ENCODE results near the gene ATPAF1. TPM values are rescaled to one million over a fixed set of nuclear protein-coding genes. Genes with fewer than 3 reads are reported as not detected.

Gene ATPAF1
- polyA plus RNA-seq, 4 donors: 81.7 to 119 (median 96.8) TPM

DNA sequence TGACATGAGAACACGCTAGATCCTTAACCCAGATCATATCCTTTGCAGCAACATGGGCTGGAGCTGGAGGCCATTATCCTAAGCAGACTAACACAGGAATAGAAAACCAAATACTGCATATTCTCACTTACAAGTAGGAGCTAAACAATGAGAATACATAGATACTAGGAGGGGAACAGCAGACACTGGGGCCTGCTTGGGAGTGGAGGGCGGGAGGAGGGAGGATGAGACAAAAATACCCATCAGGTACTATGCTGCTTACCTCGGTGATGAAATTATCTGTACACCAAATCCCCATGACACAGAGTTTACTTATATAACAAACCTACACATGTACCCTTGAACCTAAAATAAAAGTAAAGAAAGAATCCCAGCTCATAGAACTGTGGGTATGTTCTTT lies 50.3 kb downstream of the ATPAF1 start:
- DNase-seq (ENCODE audit: low read depth in 4 of 4, low spot score in 2 of 4): no peak

DNA sequence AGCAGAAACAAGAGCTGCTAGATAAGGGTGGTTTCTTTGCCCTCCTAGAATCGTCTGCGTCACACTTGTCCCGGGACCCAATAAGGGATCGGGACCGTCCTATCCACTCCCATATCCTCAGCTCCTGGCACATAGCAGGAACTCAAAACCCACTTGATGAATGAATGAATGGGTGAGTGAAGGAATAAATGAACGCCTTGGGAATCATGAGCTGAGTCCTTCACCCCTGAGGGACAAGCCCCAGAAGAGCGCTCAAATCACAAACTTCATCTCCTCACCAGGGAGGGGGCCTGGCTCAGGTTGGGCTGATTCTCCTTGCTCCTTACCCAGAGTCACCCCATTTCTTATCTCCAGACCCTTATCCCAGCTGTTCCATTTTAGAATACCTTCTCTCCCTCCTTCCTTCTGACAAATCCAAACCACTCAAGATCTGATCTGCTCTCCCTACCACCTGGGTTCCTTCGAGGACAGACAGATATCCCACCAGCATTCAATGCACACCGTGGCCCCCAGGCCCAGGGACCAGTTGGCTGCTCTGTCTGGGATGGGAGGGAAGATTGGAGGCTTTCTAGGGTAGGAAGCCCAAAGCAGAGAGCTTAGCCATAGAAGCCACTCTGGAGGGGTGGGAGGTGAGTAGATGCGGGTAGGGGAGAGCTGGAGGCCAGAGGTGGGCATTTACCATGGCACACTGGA lies 50.9 kb downstream of the ATPAF1 start:
- DNase-seq (ENCODE audit: low read depth in 4 of 4, low spot score in 2 of 4): no peak

DNA sequence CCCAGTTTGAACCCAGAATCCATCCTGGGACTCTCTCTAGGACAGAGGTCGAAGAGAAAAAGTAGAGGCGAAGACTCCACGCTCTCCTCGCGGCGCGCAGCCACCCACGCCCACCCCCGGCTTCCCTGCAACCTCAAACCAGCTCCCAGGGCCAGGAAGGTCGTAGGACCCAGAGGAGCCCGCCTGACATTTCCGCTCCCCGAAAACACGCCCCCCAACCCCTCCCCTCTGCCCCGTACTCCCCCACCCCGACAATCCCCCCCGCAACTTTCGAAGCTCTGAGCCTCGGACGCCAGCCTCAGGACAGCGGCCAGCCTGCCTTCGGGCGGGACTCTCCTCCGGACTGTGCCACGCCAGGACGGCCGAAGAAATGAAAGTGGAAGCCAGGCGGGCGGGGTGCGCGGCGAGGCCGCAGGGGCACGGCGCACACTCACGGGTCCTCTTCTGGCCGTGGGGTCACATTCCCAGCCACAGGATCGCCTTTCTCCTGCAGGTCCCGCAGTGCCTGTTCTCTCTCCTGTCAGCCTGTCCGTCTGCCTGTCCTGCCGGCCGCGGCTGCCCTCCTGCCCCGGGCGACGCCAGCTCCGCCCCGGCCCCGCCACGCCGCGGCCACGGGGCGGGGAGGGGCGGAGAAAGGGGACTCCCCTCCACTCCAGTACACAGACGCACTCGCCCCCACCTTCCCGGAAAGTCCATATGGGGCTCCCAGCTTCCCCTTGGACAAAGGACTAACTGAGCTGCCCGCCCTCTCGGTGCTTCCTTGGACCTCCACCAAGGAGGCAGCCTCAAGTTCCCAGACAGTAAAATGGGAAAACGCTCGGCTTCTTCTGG lies 51.7 kb downstream of the ATPAF1 start, which contains the start of gene MOB3C:
Gene MOB3C, minus strand, starts transcription at position 535 of the 831 bp plus-strand sequence. CDS start 3,490 bp downstream, outside the sequence.
- DNase-seq (ENCODE audit: low read depth in 4 of 4, low spot score in 2 of 4): peak in 1 of 4 donors; percentile 41

DNA sequence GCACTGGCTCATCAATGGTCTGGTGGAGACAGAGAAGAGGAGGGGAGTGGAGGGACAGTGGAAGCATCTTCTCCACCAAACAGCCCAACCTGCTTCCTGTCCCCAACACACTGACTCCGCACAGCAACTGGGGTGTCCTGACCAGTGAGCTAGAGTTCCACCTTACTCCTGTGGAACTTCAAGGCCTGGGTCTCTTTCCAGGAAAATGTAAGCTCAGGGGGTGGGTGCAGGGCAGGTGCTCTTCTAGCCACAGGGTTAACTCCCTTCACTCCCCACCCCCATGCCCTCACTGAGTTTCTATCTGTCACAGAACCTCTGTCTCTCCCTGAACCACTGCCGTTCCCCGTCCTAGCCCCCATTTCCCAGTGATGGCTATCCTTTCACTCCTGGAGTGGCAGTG lies 52.4 kb downstream of the ATPAF1 start:
- no peak for DNase-seq (ENCODE audit: low read depth in 4 of 4, low spot score in 2 of 4)

DNA sequence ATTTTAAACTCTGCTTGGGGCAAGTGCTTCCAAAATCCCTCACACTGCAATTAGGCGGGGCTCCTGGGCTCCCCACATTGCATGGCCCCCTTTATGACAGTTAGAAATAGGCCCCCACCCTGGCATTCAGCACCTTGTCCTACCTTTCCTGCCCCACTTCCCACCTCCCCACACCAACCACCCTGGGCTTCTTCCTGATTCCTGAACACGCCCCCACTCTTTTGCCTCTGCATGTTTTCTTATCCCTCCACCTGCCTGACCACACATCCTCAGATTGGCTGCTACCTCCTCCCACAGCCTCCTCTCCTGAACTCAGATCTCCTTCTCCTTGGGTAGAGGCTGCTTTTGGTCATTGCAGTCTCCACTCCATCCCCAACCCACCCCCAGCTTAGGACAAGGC lies 53.1 kb downstream of the ATPAF1 start:
- no peak for DNase-seq (ENCODE audit: low read depth in 4 of 4, low spot score in 2 of 4)

DNA sequence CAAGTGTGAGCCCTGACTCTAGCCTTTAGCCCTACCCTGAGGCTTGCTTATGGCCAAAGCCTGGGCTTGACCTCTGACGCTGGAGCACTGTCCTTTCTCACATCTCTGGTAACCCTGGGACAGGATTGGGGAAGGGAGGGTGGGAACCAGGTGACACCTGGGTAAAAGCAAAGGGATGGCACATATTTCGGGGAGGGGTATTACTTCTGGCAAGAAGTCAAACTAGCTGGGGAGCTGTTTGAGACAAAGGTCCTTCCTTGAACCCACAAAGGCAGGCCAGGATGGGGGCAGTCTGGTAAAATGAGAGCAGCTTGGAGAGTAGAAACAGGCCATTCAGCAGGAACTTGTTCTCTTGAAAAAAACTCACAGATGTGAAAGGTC lies 53.6 kb downstream of the ATPAF1 start:
- no peak for DNase-seq (ENCODE audit: low read depth in 4 of 4, low spot score in 2 of 4)

DNA sequence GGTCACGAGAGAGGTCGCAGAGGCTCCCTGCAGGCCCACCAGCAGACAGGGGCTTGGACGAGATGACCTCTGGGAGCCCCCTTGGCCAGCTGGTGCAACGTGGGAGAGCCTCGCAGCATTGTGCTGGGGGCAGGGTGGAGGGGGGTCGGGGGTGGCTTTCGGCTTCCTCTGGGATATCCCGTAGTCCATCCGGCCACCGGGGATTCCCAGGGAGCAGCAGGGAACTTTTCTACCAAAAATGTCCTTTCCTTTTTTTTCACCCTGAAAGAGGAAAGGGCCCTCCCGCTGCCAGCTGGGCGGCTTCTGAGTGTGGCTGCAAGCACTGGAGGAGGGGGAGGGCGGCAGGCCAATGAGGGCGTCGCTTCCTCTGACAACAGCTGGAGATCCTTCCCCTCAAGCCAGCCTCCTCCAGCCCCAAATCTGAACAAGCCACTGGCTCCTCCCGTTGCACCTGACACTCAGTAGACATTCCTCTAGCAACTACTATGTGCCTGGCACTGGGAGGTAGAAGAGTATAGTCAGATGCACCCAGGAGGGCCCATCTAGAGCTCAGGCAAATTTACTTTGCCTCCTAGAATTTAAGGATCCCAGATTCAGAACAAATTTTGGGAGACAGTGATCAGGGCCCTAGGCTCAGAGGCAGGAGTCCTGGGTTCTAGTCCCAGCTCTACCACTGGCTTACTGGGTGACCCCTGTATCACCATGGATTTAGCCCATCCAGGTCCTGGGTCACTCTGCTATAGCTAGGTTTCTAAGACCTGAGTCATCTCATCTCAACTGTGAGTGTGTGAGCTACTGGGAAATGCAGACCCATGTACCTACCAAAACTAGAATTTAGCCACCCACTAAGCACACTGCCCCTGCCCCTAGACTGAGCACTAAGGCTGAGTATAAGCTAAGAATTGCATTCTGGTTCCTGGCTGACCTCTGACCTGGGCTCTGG lies 54.2 kb downstream of the ATPAF1 start:
- peak in 2 of 4 donors; percentile 37 to 45 for DNase-seq (ENCODE audit: low read depth in 4 of 4, low spot score in 2 of 4)

DNA sequence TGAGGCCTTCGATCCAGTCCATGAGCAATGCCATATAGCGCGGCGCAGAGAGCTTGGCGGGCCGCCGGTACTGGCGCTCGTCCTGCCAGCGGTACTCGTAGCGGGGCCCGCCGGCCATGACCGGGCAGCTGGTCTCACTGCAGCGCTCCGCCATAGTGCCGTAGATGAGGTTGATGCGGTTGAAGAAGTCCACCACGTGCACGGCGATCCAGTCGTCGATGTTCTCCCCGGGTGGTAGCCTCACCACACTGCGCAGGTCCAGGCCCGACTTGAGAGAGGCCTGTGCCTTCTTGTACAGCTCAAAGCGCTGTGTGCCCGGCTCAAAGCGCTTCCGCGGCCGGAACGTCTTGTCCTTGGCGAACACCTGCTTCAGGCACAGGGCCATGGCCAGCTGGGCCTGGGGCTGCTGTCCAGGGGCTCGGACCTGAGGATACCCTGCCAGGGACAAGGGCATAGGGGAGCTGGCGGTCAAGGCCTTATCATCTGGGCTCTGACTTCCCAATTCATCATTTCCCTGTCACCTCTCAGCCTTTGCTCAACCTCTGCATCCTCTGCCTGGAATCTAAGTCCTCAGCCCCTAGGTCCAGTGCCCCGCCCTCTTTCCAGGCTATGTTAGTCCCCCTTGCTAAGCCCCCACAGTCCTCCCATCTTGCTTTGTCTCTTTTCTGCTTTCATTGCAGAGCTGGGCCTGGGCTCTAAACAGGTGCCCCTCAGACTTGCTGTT lies 55.1 kb downstream of the ATPAF1 start:
- DNase-seq (ENCODE audit: low read depth in 4 of 4, low spot score in 2 of 4): no peak

DNA sequence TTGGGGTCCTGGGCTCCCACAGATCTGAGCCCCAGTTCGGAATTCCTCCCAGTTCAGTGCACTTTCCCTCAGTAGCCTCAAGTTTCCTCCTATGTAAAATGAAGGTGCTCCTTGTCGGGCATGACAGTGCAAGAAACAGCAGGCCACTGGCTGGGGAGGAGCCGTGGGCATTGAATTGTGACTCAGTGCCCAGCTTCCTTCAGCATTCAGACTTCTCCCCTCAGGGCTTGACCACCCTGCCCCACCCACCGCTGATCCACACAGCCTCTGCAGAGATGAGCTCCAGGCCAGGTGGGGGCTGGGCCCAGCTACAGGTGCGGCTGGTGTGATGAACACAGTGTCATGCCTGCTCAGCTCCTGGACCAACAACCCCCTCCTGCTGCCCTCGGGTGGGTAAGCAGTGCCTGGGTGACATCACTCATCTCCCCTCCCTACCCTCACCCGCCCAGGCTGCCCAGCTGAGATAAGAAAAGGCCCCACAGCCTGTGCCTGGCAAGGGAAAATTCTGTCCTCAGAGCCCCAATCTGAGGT lies 56.4 kb downstream of the ATPAF1 start:
- DNase-seq (ENCODE audit: low read depth in 4 of 4, low spot score in 2 of 4): no peak

DNA sequence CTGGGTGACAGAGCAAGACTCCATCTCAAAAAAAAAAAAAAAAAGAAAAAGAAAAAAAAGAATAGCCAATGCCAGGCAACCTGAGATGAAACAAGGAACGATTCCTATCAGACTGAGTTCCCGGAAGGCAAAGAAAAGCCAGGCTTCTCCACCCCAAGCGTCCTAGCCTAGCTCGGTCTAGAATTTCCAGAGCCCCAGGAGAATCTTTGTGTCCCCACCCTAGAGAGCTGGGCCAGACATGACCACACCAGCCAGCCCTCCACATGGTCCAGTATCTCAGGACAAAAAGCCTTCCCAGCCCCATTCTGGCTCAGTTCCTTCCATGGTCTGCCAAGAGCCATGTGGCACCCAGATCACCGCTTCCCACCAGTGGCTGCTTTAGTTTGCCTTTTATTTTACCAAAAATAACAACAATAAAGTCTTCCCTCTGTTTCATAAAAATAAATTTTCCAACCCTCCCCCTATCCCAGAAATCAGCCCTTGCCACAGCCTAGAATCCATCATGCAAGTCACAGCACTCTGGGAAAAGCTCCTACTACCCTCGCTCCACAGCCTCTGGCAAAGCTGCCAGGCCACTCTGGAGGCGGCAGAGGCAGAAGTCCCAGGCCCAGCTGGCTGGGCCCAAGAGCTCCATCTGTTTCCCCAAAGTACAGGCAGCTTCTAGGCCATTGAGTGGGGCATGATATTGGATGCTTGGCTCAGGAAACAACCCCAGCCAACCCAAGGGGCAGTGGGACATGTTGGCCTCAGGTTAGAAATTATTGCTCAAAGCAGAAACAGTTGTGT lies 60.6 kb downstream of the ATPAF1 start:
- DNase-seq (ENCODE audit: low read depth in 4 of 4, low spot score in 2 of 4): no peak

DNA sequence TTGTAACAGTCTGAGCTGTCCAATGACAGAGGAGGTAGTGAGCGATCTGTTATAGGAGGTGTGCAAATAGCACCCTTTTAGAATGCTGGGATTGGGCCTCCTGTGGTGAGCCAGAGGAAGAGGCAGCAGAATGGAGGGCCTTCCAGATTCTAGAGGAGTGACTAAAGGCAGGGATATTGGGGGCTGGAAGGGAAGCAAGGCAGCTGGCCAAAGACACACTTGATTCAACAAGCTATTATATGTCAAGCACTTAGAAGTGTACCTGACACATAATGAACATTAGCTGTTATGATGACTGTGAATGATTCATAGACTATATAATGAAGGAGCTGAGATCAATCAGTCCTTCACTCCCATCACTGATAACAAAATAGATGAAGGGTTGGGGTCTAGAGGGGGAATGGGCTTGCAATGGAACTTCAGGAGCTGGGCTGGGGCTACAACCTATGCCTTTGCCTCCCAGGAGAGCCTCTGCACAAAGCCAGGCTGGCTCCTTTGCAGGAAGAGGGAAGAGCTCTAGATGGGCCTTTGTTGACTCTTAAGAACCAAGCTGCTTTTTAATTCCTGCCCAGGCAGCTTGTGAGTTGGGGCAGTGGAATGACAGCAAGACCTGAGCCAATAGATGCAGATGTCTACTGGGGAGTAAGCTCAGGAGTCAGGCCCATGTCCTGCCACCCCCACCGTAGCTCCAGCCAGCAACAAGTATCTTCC lies 61.8 kb downstream of the ATPAF1 start:
- DNase-seq (ENCODE audit: low read depth in 4 of 4, low spot score in 2 of 4): no peak

DNA sequence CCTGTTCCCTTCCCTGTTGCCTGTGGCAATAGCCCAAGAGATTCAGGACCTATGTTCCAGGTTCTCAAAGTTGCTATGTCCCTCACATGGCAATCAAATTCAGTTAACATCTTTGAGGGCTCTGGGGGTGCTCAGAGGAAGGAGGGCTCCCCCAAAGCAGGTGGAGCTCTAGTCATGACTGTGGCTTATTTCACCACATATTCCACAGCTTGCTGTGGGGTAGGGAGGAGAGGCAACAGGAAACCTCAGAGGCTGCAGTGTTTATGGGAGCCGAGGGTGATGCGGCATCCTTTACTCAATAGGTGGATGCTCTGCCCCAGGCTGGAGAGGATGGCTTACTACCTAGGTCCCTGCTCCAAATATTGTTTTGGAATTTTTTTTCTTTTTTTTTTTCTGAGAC lies 62.9 kb downstream of the ATPAF1 start:
- no peak for DNase-seq (ENCODE audit: low read depth in 4 of 4, low spot score in 2 of 4)

DNA sequence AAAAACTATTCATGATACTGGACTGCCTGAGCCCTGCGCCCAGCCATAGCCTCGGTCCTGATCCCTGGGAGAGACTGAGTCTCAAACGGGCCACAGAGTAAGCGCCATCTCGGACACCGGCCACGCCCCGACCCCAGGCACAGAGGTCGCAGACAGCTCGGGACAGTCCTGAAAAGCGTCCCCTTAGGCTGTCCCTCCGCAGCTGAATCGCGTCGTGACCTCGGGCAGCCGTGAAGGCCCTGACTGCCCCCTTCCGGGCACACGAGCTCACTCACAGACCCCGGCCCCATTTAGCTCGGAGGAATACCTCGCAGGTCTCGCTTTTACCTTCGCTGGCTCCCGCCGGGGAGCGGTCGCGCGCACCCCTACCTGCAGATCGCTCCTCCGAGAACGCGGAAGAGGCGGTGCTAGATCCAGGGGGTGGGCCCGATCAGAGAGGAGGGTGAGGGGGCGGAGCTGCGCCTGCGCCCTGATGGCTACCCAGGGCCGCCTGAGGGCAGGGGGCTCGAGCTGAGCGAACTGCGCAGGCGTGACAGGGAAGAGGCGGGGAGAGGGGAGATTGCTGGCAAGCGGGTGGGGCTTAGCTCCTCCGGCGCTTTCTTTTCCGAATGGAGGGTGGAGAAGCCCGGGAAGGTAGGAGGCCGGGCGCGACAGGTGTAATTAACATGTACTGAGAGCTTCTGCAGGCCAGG lies 64.2 kb downstream of the ATPAF1 start, which contains the start of gene MKNK1:
Gene MKNK1, minus strand, starts transcription at position 411 of the 692 bp plus-strand sequence. CDS start 20,941 bp downstream, outside the sequence.
- DNase-seq (ENCODE audit: low read depth in 4 of 4, low spot score in 2 of 4): peak; percentile 85 to 95 (median 90)

DNA sequence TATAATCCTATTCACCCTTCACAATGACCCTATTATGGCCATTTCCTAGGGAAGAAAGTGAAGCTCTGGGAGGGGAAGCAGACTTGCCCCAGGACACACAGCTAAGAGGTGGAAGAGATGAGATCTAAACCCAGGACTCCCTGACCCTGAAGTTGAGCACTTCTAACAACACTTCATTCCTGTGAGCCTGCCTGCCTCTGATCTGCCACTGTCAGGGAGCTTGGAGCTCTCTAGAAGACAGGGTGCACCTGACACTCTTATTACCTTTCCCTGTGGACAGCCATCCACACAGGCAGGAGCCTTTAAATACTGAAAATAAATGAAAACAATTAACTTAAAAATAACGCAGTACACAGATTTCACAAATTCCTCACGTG lies 64.7 kb downstream of the ATPAF1 start:
- no peak for DNase-seq (ENCODE audit: low read depth in 4 of 4, low spot score in 2 of 4)

DNA sequence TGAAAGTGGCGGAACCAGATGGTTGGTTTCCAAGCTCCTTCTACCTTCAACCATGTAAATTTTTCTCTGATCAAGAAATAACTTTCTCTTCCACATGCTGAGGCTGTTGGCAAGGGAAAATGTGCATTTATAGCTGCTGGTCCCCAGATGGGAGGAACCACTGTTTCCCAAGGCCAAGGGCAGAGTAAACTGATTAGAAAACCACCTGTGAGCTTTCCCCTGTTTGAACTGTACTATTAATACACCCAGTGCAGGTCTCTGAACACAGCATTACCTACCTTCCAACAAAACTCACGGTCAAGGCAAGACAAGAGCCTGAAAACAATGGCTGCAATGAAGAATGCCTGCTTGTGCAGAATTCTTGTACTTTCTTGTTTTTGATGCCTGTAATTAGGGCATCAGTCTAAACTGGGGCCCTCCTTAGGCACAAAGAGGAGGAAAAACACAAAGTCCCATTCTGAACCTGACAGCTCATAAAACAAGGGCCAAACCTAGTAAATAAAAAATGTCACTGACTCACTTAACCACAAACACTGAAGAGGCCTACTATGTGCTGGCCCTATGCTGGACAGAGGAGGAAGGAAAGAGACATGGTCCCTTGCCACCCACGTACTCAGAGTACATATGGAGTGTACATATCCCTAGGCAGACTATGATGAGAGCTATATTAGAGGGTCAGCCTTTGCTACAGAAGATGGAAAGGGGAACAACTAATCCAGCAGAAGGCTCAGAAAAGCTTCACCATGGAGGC lies 66.7 kb downstream of the ATPAF1 start:
- DNase-seq (ENCODE audit: low read depth in 4 of 4, low spot score in 2 of 4): no peak

DNA sequence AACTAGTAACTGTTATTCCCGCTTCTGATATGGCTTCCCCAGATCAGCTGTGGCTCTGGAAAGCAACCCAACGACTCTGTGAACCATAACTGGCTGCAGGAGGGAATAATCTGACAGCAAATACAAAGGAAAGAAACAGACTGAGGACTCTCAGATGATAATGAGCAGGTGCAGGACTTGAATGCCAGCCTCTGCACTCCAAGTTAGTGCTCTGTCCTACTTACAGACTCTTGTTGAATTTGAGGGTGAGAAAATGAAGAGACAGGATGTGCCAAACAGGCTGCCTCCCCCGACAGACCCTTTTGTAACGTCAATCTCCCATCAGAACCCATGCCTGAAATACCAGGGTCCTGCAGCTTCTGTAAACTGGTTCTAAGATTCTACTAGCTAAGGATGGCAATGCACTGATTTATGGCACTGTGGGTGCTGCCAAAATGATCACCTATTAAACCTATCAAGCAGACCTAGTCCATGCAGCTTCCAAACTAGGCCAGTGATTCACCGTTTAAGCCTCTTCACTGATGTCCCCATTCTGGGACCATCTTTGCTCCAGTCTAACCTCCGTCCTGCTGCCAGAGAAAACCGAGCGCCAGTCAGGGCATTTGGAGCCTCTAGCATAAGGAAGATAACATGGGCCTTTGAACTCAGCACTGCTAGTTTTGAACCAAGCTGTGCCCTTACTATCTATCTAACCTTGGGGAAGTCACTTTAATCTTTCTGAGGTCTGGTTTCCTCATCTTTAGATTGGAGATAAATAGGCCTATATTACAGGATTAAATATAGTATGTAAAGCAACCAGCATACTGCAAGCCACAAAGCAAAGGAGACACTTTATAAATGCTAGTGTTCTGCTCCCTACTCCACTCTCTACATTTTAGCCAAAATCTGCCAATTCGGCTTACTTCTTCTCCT lies 68.8 kb downstream of the ATPAF1 start:
- DNase-seq (ENCODE audit: low read depth in 4 of 4, low spot score in 2 of 4): no peak

Data from left renal cortex interstitium (tissue), 4 donors.